IMR-90 (cell line): ENCODE data around the gene GARNL3.

ENCODE experiments used
- CEBPB ChIP-seq: IDR thresholded peaks from 2 replicates; pipeline ENCODE4 v1.6.1; 2012; ENCODE audit warnings: low read depth, low read length, improper control_type of control experiment
- CHD1 ChIP-seq: IDR thresholded peaks from 2 replicates; pipeline ENCODE4 v1.6.1; 2012; ENCODE audit warnings: low read depth, low read length, improper control_type of control experiment
- MAFK ChIP-seq: IDR thresholded peaks from 2 replicates; pipeline ENCODE4 v1.6.1; 2012; ENCODE audit warnings: low read depth, low read length, improper control_type of control experiment
- POLR2A ChIP-seq: IDR thresholded peaks from 2 replicates; pipeline ENCODE4 v1.6.1; 2012; ENCODE audit warnings: mild to moderate bottlenecking, low read depth, low read length
- RFX5 ChIP-seq: IDR thresholded peaks from 2 replicates; pipeline ENCODE4 v1.8.0; 2012; ENCODE audit warnings: low read depth, mild to moderate bottlenecking, low read length, moderate library complexity
- TF ChIP-seq, protein P1 (sequence below): conservative IDR thresholded peaks from 2 replicates; pipeline ENCODE4 v1.5.1; 2012; ENCODE audit warnings: mild to moderate bottlenecking, low read depth, low read length, improper control_type of control experiment
- TF ChIP-seq, protein P2 (sequence below): fragments of 150-350 bp; IDR thresholded peaks from 2 replicates; pipeline ENCODE4 v1.6.1; 2017; ENCODE audit warnings: mild to moderate bottlenecking, antibody characterized with exemption, low read length, low read depth

GRCh38 chr9:127362829-127363228 lies 98.3 kb downstream of the GARNL3 start:
- TF ChIP-seq, protein P1, sequence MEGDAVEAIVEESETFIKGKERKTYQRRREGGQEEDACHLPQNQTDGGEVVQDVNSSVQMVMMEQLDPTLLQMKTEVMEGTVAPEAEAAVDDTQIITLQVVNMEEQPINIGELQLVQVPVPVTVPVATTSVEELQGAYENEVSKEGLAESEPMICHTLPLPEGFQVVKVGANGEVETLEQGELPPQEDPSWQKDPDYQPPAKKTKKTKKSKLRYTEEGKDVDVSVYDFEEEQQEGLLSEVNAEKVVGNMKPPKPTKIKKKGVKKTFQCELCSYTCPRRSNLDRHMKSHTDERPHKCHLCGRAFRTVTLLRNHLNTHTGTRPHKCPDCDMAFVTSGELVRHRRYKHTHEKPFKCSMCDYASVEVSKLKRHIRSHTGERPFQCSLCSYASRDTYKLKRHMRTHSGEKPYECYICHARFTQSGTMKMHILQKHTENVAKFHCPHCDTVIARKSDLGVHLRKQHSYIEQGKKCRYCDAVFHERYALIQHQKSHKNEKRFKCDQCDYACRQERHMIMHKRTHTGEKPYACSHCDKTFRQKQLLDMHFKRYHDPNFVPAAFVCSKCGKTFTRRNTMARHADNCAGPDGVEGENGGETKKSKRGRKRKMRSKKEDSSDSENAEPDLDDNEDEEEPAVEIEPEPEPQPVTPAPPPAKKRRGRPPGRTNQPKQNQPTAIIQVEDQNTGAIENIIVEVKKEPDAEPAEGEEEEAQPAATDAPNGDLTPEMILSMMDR = no peak
- TF ChIP-seq POLR2A (no peak), CEBPB (no peak), RFX5 (no peak), CHD1 (no peak), MAFK (no peak)
- TF ChIP-seq, protein P2, sequence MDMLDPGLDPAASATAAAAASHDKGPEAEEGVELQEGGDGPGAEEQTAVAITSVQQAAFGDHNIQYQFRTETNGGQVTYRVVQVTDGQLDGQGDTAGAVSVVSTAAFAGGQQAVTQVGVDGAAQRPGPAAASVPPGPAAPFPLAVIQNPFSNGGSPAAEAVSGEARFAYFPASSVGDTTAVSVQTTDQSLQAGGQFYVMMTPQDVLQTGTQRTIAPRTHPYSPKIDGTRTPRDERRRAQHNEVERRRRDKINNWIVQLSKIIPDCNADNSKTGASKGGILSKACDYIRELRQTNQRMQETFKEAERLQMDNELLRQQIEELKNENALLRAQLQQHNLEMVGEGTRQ = no peak
